ENCODE data around the gene CCDC92B. TPM values are rescaled to one million over a fixed set of nuclear protein-coding genes. Genes with fewer than 3 reads are reported as not detected.
A peak's percentile ranks its signal among the peaks of the same experiment; 100 is the strongest.

Gene CCDC92B
- total and polyA plus RNA-seq, 9 of the 15 experiments (the other 6 are each of a cell fraction or from before 2014, with no cell fraction given): not detected

DNA sequence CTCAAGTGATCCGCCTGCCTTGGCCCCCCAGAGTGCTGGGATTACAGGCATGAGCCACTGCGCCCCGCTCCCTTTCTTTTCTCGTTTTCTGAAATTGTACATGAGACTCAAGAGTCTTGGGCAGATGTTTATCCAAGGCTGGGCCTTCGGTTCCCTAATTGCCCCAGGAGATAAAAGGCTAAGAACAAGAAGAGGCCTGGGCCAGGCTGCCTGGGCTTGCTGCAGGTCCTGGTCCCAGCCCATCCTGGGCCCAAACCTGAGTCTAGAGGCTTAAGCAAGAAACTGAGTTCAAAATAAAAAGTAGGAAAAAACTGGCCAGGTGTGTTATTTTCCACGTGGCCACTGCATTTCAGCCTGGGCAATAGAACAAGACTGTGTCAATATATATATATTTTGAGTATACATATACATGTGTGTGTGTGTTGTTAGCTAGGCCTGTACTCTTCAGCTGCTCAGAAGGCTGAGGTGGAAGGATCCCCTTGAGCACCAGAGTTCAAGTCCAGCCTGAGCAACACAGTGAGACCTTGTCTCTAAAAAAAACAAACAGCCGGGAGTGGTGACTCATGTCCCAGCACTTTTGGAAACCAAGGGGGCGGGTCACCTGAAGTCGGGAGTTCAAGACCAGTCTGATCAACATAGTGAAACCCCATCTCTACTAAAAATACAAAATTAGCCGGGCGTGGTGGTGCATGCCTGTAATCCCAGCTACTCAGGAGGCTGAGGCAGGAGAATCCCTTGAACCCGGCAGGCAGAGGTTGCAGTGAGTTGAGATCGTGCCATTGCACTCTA lies 31.1 kb downstream of the CCDC92B start:
- H3K4me3 ChIP-seq: no peak overlapping the region
- peak; percentile 59 for ATAC-seq
- TF ChIP-seq YBX1 (IDR thresholded peaks at IDR 0.05): no peak
- TF ChIP-seq JUND (IDR thresholded peaks at IDR 0.05; ENCODE audit: borderline replicate concordance, low read depth, low read length): peak; percentile 65
- peak; percentile 13; the same call in 1 of the 3 replicates for TF ChIP-seq JUND (tag; IDR thresholded peaks at IDR 0.05; ENCODE audit: borderline replicate concordance, low read depth, low read length)
- TF ChIP-seq, protein P1, sequence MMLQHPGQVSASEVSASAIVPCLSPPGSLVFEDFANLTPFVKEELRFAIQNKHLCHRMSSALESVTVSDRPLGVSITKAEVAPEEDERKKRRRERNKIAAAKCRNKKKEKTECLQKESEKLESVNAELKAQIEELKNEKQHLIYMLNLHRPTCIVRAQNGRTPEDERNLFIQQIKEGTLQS (IDR thresholded peaks at IDR 0.05): peak; percentile 70
- TF ChIP-seq, protein P1 (CRISPR knock-in tag; conservative IDR thresholded peaks at IDR 0.05): no peak
- peak; percentile 61 for TF ChIP-seq FOSL1 (tag; conservative IDR thresholded peaks at IDR 0.05)

More for the DNA sequence above, 31.1 kb downstream of the CCDC92B start:
- no peaks in the 10 kb centered on the region for H3K36me3 ChIP-seq (ENCODE audit: control insufficient read depth, insufficient read depth, low read length)
- intact Hi-C loops (cut with micrococcal nuclease) (no loop called here), in situ Hi-C loops (cut with MboI) (no loop called here)
- WGBS (ENCODE audit: insufficient coverage, low coverage, missing lambda C conversion rate): 31% methylated on average over 6 of the region's 13 CpGs
- no peak overlapping the region for H2AFZ ChIP-seq (ENCODE audit: low read depth, low read length)
- no peaks in the 10 kb centered on the region for H3K79me2 ChIP-seq (ENCODE audit: control insufficient read depth, insufficient read depth, low read length)
- FAIRE-seq (no peak), DNase-seq (ENCODE audit: extremely low read depth in 1 of 4, low spot score in 3 of 4) (peak in 1 of 4 experiments; percentile 45)
- peaks cover 13 to 16% of the 10 kb centered on the region in 2 experiments; a peak in 4 of 5 replicates for H3K4me1 ChIP-seq (replicated peaks in 1 of 2; ENCODE audit: control insufficient read depth in 2 of 2, insufficient read depth in 2 of 2, low read length in 2 of 2)
- CTCF ChIA-PET (ENCODE audit: low intra/inter-chr PET ratio): no interaction called here
- no peaks in the 10 kb centered on the region for H3K9me1 ChIP-seq (ENCODE audit: control insufficient read depth, insufficient read depth, low read length)
- H3K9me3 ChIP-seq (replicated peaks; ENCODE audit: control insufficient read depth, insufficient read depth, low read depth, low read length): no peaks in the 10 kb centered on the region
- no peak overlapping the region for H3K4me2 ChIP-seq (ENCODE audit: insufficient read depth, low read length)
- no peaks in the 10 kb centered on the region for H4K20me1 ChIP-seq (replicated peaks; ENCODE audit: control insufficient read depth, insufficient read depth, low read length)
- POLR2A ChIA-PET: no interaction called here
- no peak overlapping the region for H3K27ac ChIP-seq (ENCODE audit: extremely low read depth, low read depth, low read length)
- no peaks in the 10 kb centered on the region for H3K27me3 ChIP-seq (ENCODE audit: control insufficient read depth in 2 of 2, insufficient read depth in 2 of 2, low read length in 2 of 2)
- BruUV-seq (replicated peaks): no TSS peak
- no peak overlapping the region for H3K9ac ChIP-seq (ENCODE audit: insufficient read depth in 1 of 2, low read depth in 2 of 2, low read length in 2 of 2)
